Keratinocyte (primary cell): Measurements from ENCODE around the gene THRB. TPM values are rescaled to one million over a fixed set of nuclear protein-coding genes. Genes with fewer than 3 reads are reported as not detected.

Experiments
- DNase-seq: peaks from one replicate; pipeline ENCODE4 v3.0.0-alpha.2; 2011; ENCODE audit warnings: low read depth, missing footprints, low spot score
- FAIRE-seq: peaks from 2 replicates; lab custom pipeline; 2011; peaks lifted over from hg19 to GRCh38; lab: Jason Lieb, UNC
- H2AFZ ChIP-seq: 2 replicates; pipeline ENCODE4 v1.6.0; 2012; ENCODE audit warnings: low read length, control low read depth, inconsistent platforms; ENCODE audit not compliant: control insufficient read depth
- H3K27ac ChIP-seq: 2 replicates; pipeline ENCODE4 v1.5.1; 2011; ENCODE audit warnings: low read length; ENCODE audit not compliant: control insufficient read depth, insufficient read depth
- H3K27me3 ChIP-seq: 3 replicates; pipeline ENCODE4 v1.6.0; 2011; ENCODE audit warnings: low read length; ENCODE audit not compliant: control insufficient read depth, insufficient read depth; ENCODE audit errors: extremely low read depth
- H3K36me3 ChIP-seq, 2 experiments: 2 replicates in 1 of 2; 3 replicates in 1 of 2; pipeline ENCODE4 v1.5.1; 2011; ENCODE audit warnings: low read length in 2 of 2, mild to moderate bottlenecking in 1 of 2; ENCODE audit not compliant: control insufficient read depth in 2 of 2, insufficient read depth in 2 of 2; ENCODE audit errors: extremely low read depth in 1 of 2
- H3K4me1 ChIP-seq: 3 replicates; pipeline ENCODE4 v1.5.1; 2011; ENCODE audit warnings: low read length; ENCODE audit not compliant: control insufficient read depth, insufficient read depth; ENCODE audit errors: extremely low read depth
- H3K4me2 ChIP-seq: 3 replicates; pipeline ENCODE4 v1.6.0; 2011; ENCODE audit warnings: low read depth, low read length; ENCODE audit not compliant: control insufficient read depth, insufficient read depth; ENCODE audit errors: extremely low read depth
- H3K4me3 ChIP-seq, 3 experiments: fragments of 200-600 bp in 1 of 3; sonication (generic) in 1 of 3; 2 replicates in 2 of 3; 3 replicates in 1 of 3; pipeline ENCODE4 v1.5.1; 2011 to 2016; ENCODE audit warnings: low read length in 3 of 3, mild to moderate bottlenecking in 3 of 3, control low read depth in 2 of 3, inconsistent platforms in 1 of 3, low read depth in 1 of 3, mixed read lengths in 1 of 3, mixed run types in 1 of 3, moderate library complexity in 1 of 3; ENCODE audit not compliant: control insufficient read depth in 2 of 3, insufficient read depth in 2 of 3; ENCODE audit errors: extremely low read depth in 1 of 3
- H3K79me2 ChIP-seq: 2 replicates; pipeline ENCODE4 v1.6.0; 2012; ENCODE audit warnings: low read length; ENCODE audit not compliant: control insufficient read depth, insufficient read depth
- H3K9ac ChIP-seq: 3 replicates; pipeline ENCODE4 v1.6.0; 2011; ENCODE audit warnings: low read length; ENCODE audit not compliant: control insufficient read depth, insufficient read depth; ENCODE audit errors: extremely low read depth
- H3K9me1 ChIP-seq: 3 replicates; pipeline ENCODE4 v1.6.0; 2011; ENCODE audit warnings: low read length; ENCODE audit not compliant: control insufficient read depth, insufficient read depth; ENCODE audit errors: extremely low read depth
- H3K9me3 ChIP-seq: 2 replicates; pipeline ENCODE4 v1.5.1; 2012; ENCODE audit warnings: low read depth, low read length; ENCODE audit not compliant: control insufficient read depth
- H4K20me1 ChIP-seq: 3 replicates; pipeline ENCODE4 v1.6.0; 2011; ENCODE audit warnings: low read length; ENCODE audit not compliant: control insufficient read depth, insufficient read depth; ENCODE audit errors: extremely low read depth
- EZH2 ChIP-seq: IDR thresholded peaks from one replicate; pipeline ENCODE4 v1.6.1; 2012; ENCODE audit warnings: inconsistent platforms, mild to moderate bottlenecking, low read length, moderate library complexity
- dilution Hi-C: fragments of 300-500 bp; cut with MboI; formaldehyde crosslinking; loops from one replicate; pipeline ENCODE4 v1.7.0; 2020; ENCODE audit warnings: low sequenced_read_pairs; ENCODE audit not compliant: extremely low pct_ligation_motif_present
- polyA plus RNA-seq, 5 experiments: library from polyadenylated mRNA; depleted of rRNA in 3 of 5; stranded (reverse) in 3 of 5; stranded (forward) in 1 of 5; unstranded in 1 of 5; fragments of >200 nt; gene quantifications; 1 replicate in 1 of 5; 2 replicates in 3 of 5; 3 replicates in 1 of 5; pipeline versions ENCODE4 v1.2.1 to v1.2.3, GENCODE V29; 2011 to 2012; ENCODE audit warnings: missing spikeins in 2 of 5, low read depth in 1 of 5, low replicate concordance in 1 of 5
- TF ChIP-seq, protein P1 (sequence below), 3 experiments: IDR thresholded peaks in 1 of 3; conservative IDR thresholded peaks in 1 of 3; optimal IDR thresholded peaks in 1 of 3; 2 replicates in 2 of 3; 3 replicates in 1 of 3; pipeline versions ENCODE3 to v1.5.1; 2011; ENCODE audit warnings: low read length in 3 of 3, mild to moderate bottlenecking in 3 of 3, moderate library complexity in 2 of 3, control low read depth in 1 of 3, inconsistent platforms in 1 of 3; ENCODE audit not compliant: insufficient read depth in 2 of 3; ENCODE audit errors: extremely low read depth in 1 of 3

THRB gene
- polyA plus RNA-seq, 1 donor (not counting 4 experiments of a cell fraction or from before 2014, with no cell fraction given): 2.6 TPM

DNA sequence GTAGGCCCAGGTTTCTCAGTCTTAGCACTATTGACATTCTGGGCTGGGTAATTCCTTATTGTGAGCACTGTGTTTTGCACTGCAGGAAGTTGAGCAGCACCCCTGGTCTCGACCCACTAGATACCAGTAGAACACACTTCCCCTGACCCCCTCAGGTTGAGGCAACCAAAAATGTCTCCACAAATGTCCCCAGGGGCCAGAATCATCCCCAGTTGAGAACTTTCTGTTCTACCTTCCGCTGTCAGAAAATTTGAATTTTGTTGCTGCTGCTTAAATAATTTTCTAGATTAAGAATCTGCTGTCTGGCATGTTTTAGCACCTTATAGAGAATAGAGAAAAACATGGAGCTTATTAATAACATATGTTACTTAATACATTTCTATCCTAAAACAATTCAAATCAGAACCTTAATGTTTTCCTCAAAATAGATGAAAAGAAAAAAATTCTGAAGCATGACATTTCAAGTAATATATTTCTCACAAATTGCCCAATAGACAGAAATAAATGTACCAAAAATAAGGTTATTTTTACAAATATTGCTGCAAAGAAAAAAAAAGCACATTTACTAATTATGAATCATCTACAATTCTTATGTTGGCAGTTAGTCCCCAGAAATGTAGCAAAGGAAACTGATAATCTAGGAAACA is 13.2 kb upstream of the THRB start:
- H3K27ac ChIP-seq: no peak overlapping the region
- peaks cover 17% of the 10 kb centered on the region for H3K4me1 ChIP-seq
- TF ChIP-seq, protein P1, sequence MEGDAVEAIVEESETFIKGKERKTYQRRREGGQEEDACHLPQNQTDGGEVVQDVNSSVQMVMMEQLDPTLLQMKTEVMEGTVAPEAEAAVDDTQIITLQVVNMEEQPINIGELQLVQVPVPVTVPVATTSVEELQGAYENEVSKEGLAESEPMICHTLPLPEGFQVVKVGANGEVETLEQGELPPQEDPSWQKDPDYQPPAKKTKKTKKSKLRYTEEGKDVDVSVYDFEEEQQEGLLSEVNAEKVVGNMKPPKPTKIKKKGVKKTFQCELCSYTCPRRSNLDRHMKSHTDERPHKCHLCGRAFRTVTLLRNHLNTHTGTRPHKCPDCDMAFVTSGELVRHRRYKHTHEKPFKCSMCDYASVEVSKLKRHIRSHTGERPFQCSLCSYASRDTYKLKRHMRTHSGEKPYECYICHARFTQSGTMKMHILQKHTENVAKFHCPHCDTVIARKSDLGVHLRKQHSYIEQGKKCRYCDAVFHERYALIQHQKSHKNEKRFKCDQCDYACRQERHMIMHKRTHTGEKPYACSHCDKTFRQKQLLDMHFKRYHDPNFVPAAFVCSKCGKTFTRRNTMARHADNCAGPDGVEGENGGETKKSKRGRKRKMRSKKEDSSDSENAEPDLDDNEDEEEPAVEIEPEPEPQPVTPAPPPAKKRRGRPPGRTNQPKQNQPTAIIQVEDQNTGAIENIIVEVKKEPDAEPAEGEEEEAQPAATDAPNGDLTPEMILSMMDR (optimal IDR thresholded peaks at IDR 0.05 in 1 of 3, IDR thresholded peaks at IDR 0.05 in 1 of 3, conservative IDR thresholded peaks at IDR 0.05 in 1 of 3; ENCODE audit: extremely low read depth in 1 of 3, insufficient read depth in 2 of 3, low read length in 3 of 3): no peak
- TF ChIP-seq EZH2: no peak
- FAIRE-seq (no peak), DNase-seq (no peak)
- no peaks in the 10 kb centered on the region for H3K9me1 ChIP-seq
- no peak overlapping the region for H3K4me3 ChIP-seq
- dilution Hi-C loops: no loop called here
- H3K79me2 ChIP-seq: no peaks in the 10 kb centered on the region
- H3K9ac ChIP-seq: no peak overlapping the region
- no peaks in the 10 kb centered on the region for H3K9me3 ChIP-seq
- H2AFZ ChIP-seq: no peak overlapping the region
- H3K36me3 ChIP-seq: no peaks in the 10 kb centered on the region
- no peaks in the 10 kb centered on the region for H3K27me3 ChIP-seq
- H3K4me2 ChIP-seq: no peak overlapping the region
- no peaks in the 10 kb centered on the region for H4K20me1 ChIP-seq

- H3K9me1 ChIP-seq: no peaks in the 10 kb centered on the region
- H4K20me1 ChIP-seq: no peaks in the 10 kb centered on the region
- no peaks in the 10 kb centered on the region for H3K36me3 ChIP-seq
- no peaks in the 10 kb centered on the region for H3K27me3 ChIP-seq
- TF ChIP-seq, protein P1 (optimal IDR thresholded peaks at IDR 0.05 in 1 of 3, IDR thresholded peaks at IDR 0.05 in 1 of 3, conservative IDR thresholded peaks at IDR 0.05 in 1 of 3; ENCODE audit: extremely low read depth in 1 of 3, insufficient read depth in 2 of 3, low read length in 3 of 3): no peak
- no peak for TF ChIP-seq EZH2
- FAIRE-seq (peak; percentile 66), DNase-seq (no peak)
- H3K4me1 ChIP-seq: peaks cover 17% of the 10 kb centered on the region
- H3K9ac ChIP-seq: no peak overlapping the region
- no peak overlapping the region for H3K4me2 ChIP-seq
- H2AFZ ChIP-seq: no peak overlapping the region
- no peak overlapping the region for H3K4me3 ChIP-seq
- H3K27ac ChIP-seq: no peak overlapping the region
- no peaks in the 10 kb centered on the region for H3K9me3 ChIP-seq
- H3K79me2 ChIP-seq: no peaks in the 10 kb centered on the region
- dilution Hi-C loops: no loop called here
These were observed 12.5 kb upstream of the THRB start for GRCh38 chr3:24506966-24507775.
